Activated CD8-positive, alpha-beta T cell treated with anti-CD3 and anti-CD28 coated beads for 36 hours (primary cell): ENCODE measurements around the gene ENC1. TPM values are rescaled to one million over a fixed set of nuclear protein-coding genes. Genes with fewer than 3 reads are reported as not detected.

Source experiments
- ATAC-seq: fragments of 200-7000 bp; cut with Tn5 transposase; one replicate; pipeline ENCODE4 v1.10.0; 2021; ENCODE audit warnings: mild to moderate bottlenecking, moderate library complexity
- CTCF ChIA-PET: fragments of 350-600 bp; sonication (Branson Sonifier 250); formaldehyde crosslinking; loops from one replicate; lab custom pipeline; 2021; ENCODE audit warnings: antibody characterized with exemption; lab: Charles Lee
- POLR2A ChIA-PET: fragments of 350-600 bp; sonication (Branson Sonifier 250); formaldehyde crosslinking; loops from one replicate; lab custom pipeline; 2021; ENCODE audit warnings: antibody characterized with exemption; lab: Charles Lee
- DNase-seq: peaks from one replicate; pipeline ENCODE4 v3.0.0-alpha.2; 2020
- H3K27ac Mint-ChIP-seq: one replicate; pipeline ENCODE4 v1.8.0; 2021; ENCODE audit warnings: mild to moderate bottlenecking, mixed read lengths
- H3K27me3 Mint-ChIP-seq: one replicate; pipeline ENCODE4 v1.8.0; 2021; ENCODE audit warnings: mixed read lengths
- H3K36me3 Mint-ChIP-seq: one replicate; pipeline ENCODE4 v1.8.0; 2021; ENCODE audit warnings: low read depth, mixed read lengths
- H3K4me1 Mint-ChIP-seq: one replicate; pipeline ENCODE4 v1.8.0; 2021; ENCODE audit warnings: low read depth, mixed read lengths
- H3K4me3 Mint-ChIP-seq: one replicate; pipeline ENCODE4 v1.8.0; 2021; ENCODE audit warnings: mild to moderate bottlenecking, moderate library complexity, mixed read lengths
- H3K9me3 Mint-ChIP-seq: one replicate; pipeline ENCODE4 v1.8.0; 2021; ENCODE audit warnings: mixed read lengths
- CTCF ChIP-seq: fragments of 200-600 bp; IDR thresholded peaks from one replicate; pipeline ENCODE4 v1.8.0; 2022; ENCODE audit warnings: antibody characterized with exemption, mild to moderate bottlenecking
- intact Hi-C: fragments of 100-400 bp; cut with micrococcal nuclease; formaldehyde crosslinking; loops from one replicate; pipeline ENCODE4 v1.10.0; 2022
- total RNA-seq, 2 experiments: library from RNA; stranded (reverse); gene quantifications; one replicate each; pipeline ENCODE4 v1.2.3, GENCODE V29; 2021

Gene ENC1
- total RNA-seq, 2 experiments from 2014 or later: 0.16 to 0.60 TPM

- ChIA-PET POLR2A (no interaction called here), CTCF (no interaction called here)
- intact Hi-C loops: no loop called here
- DNase-seq (no peak), ATAC-seq (no peak)
- H3K27ac Mint-ChIP-seq: no peak overlapping the region
- no peaks in the 10 kb centered on the region for H3K36me3 Mint-ChIP-seq
- H3K4me1 Mint-ChIP-seq: peaks cover 19% of the 10 kb centered on the region
- H3K4me3 Mint-ChIP-seq: no peak overlapping the region
- no peak for TF ChIP-seq CTCF
- H3K27me3 Mint-ChIP-seq: peaks cover 2% of the 10 kb centered on the region
- H3K9me3 Mint-ChIP-seq: no peaks in the 10 kb centered on the region
Observed at GRCh38 chr5:74581988-74582365, 58.6 kb downstream of the ENC1 start.

GRCh38 chr5:74580729-74581109, 59.8 kb downstream of the ENC1 start:
- ChIA-PET CTCF (no interaction called here), POLR2A (no interaction called here)
- intact Hi-C loops: no loop called here
- DNase-seq (no peak), ATAC-seq (no peak)
- peaks cover 30% of the 10 kb centered on the region for H3K4me1 Mint-ChIP-seq
- peaks cover 2% of the 10 kb centered on the region for H3K27me3 Mint-ChIP-seq
- H3K36me3 Mint-ChIP-seq: no peaks in the 10 kb centered on the region
- no peaks in the 10 kb centered on the region for H3K9me3 Mint-ChIP-seq
- H3K27ac Mint-ChIP-seq: no peak overlapping the region
- TF ChIP-seq CTCF: no peak
- no peak overlapping the region for H3K4me3 Mint-ChIP-seq

- peak overlapping the region; percentile 9 for H3K4me3 Mint-ChIP-seq
- H3K27ac Mint-ChIP-seq: peak overlapping the region; percentile 53
- ChIA-PET CTCF (no interaction called here), POLR2A (interaction anchor here (0.8 kb wide), 1 partner anchor 12 kb away, joined by 3 read pairs; no protein-coding TSS in a partner anchor)
- no peaks in the 10 kb centered on the region for H3K27me3 Mint-ChIP-seq
- no peaks in the 10 kb centered on the region for H3K36me3 Mint-ChIP-seq
- intact Hi-C loops: loop anchor here (2.0 kb wide), 1 partner anchor 60 kb away; no protein-coding TSS in a partner anchor
- no peaks in the 10 kb centered on the region for H3K9me3 Mint-ChIP-seq
- H3K4me1 Mint-ChIP-seq: peaks cover 32% of the 10 kb centered on the region
- DNase-seq: peak; percentile 81
- ATAC-seq: peak; percentile 83
- TF ChIP-seq CTCF: no peak
Observed at GRCh38 chr5:74579215-74579614, 61.3 kb downstream of the ENC1 start.

- ATAC-seq: peak; percentile 9
- Mint-ChIP-seq H3K9me3 (no peaks in the 10 kb centered on the region), H3K27me3 (no peaks in the 10 kb centered on the region), H3K27ac (peak overlapping the region; percentile 53), H3K4me1 (peaks cover 32% of the 10 kb centered on the region), H3K4me3 (peak overlapping the region; percentile 9), H3K36me3 (no peaks in the 10 kb centered on the region)
- TF ChIP-seq CTCF: no peak
- POLR2A ChIA-PET: no interaction called here
- CTCF ChIA-PET: no interaction called here
- intact Hi-C loops: loop anchor here (2.0 kb wide), 1 partner anchor 60 kb away; no protein-coding TSS in a partner anchor
- no peak for DNase-seq
Observed at GRCh38 chr5:74578356-74579044, 62.0 kb downstream of the ENC1 start.

Other genes starting within 250 kb of the ENC1 start
- gene HEXB, start 44.5 kb upstream of the ENC1 start, total RNA-seq: 10 to 100 TPM; 46.2 to 49.1 TPM
- gene GFM2, start 126.4 kb upstream of the ENC1 start, total RNA-seq: 10 to 100 TPM; 30.1 to 30.5 TPM
- gene NSA2, start 126.5 kb upstream of the ENC1 start, total RNA-seq: 100 to 1,000 TPM; 129 to 142 TPM
- gene FAM169A, start 225.7 kb upstream of the ENC1 start, total RNA-seq: 10 to 100 TPM; 10.4 to 11.5 TPM